Measurements from ENCODE around the gene IGFL4.

GRCh38 chr19:46042252-46042883, 1.6 kb upstream of the IGFL4 start:
- TF ChIP-seq CTCF (IDR thresholded peaks at IDR 0.05) (no peak), POLR2A (IDR thresholded peaks at IDR 0.05) (no peak)
